Measurements from ENCODE around the gene NRG2. TPM values are rescaled to one million over a fixed set of nuclear protein-coding genes. Genes with fewer than 3 reads are reported as not detected.

Gene NRG2
- total and polyA plus RNA-seq, 12 donors = 1.8 to 16.7 (median 8.4) TPM

Small RNA genes lying within 50 kb of the gene (small RNA-seq; reads per million reads assigned to genes)
- gene RF00019 = 0 reads per million in 2 donors

Other genes with a start within 250 kb of the NRG2 start
- under 1 TPM in 4 of 9 donors, not detected in 5; 0.11 to 0.46 (median 0.37) TPM for gene PSD2, start 247.5 kb downstream of the NRG2 start, total RNA-seq
- under 1 TPM; 0.13 to 0.24 (median 0.15) TPM for gene PSD2, start 247.5 kb downstream of the NRG2 start, polyA plus RNA-seq
- 10 to 100 TPM; 17.5 to 37.0 (median 24.8) TPM for gene PURA, start 70.8 kb upstream of the NRG2 start, total RNA-seq
- 10 to 100 TPM in 1 of 3 donors, 1 to 10 TPM in 2; 4.9 to 14.0 (median 10.0) TPM for gene PURA, start 70.8 kb upstream of the NRG2 start, polyA plus RNA-seq
- 10 to 100 TPM in 7 of 9 donors, 1 to 10 TPM in 2; 8.8 to 25.9 (median 12.9) TPM for gene IGIP, start 82.6 kb upstream of the NRG2 start, total RNA-seq
- gene IGIP, start 82.6 kb upstream of the NRG2 start, polyA plus RNA-seq = 10 to 100 TPM in 2 of 3 donors, 1 to 10 TPM in 1; 5.6 to 14.8 (median 10.9) TPM
- gene CYSTM1, start 131.9 kb upstream of the NRG2 start, total RNA-seq = 100 to 1,000 TPM in 8 of 9 donors, 10 to 100 TPM in 1; 42.6 to 605 (median 180) TPM
- 100 to 1,000 TPM; 126 to 188 (median 152) TPM for gene CYSTM1, start 131.9 kb upstream of the NRG2 start, polyA plus RNA-seq

All from adrenal gland (tissue), 12 donors.